Nephron (organoid): ENCODE results near the gene CCDC82.

Experiments used
- H3K27ac Mint-ChIP-seq, 3 experiments: 2 replicates each; pipeline ENCODE4 v1.8.0; 2020; ENCODE audit warnings: mixed read lengths in 3 of 3, mild to moderate bottlenecking in 2 of 3, moderate library complexity in 1 of 3
- H3K27me3 Mint-ChIP-seq: 2 replicates; pipeline ENCODE4 v1.8.0; 2021; ENCODE audit warnings: low read depth, mild to moderate bottlenecking, moderate library complexity, mixed read lengths
- H3K36me3 Mint-ChIP-seq: 2 replicates; pipeline ENCODE4 v1.8.0; 2020; ENCODE audit warnings: low read depth, mixed read lengths
- H3K4me1 Mint-ChIP-seq: 2 replicates; pipeline ENCODE4 v1.8.0; 2020; ENCODE audit warnings: mixed read lengths
- H3K4me3 Mint-ChIP-seq, 3 experiments: 2 replicates each; pipeline ENCODE4 v1.8.0; 2020; ENCODE audit warnings: mild to moderate bottlenecking in 3 of 3, mixed read lengths in 3 of 3, moderate library complexity in 2 of 3
- H3K9me3 Mint-ChIP-seq: 2 replicates; pipeline ENCODE4 v1.8.0; 2020; ENCODE audit warnings: mixed read lengths
- TF ChIP-seq, protein P1 (sequence below), 3 experiments: fragments of 200-600 bp; sonication (generic); IDR thresholded peaks; one replicate each; pipeline ENCODE4 v1.5.0; 2021; ENCODE audit warnings: antibody characterized with exemption in 3 of 3; ENCODE audit not compliant: unreplicated experiment in 3 of 3

CCDC82 gene

GRCh38 chr11:96367342-96367741 lies 22.4 kb downstream of the CCDC82 start:
- Mint-ChIP-seq H3K4me1 (no peaks in the 10 kb centered on the region), H3K27ac (no peak overlapping the region), H3K9me3 (peaks cover 11% of the 10 kb centered on the region), H3K4me3 (no peak overlapping the region), H3K27me3 (no peaks in the 10 kb centered on the region), H3K36me3 (peaks cover 55% of the 10 kb centered on the region)
- TF ChIP-seq, protein P1, sequence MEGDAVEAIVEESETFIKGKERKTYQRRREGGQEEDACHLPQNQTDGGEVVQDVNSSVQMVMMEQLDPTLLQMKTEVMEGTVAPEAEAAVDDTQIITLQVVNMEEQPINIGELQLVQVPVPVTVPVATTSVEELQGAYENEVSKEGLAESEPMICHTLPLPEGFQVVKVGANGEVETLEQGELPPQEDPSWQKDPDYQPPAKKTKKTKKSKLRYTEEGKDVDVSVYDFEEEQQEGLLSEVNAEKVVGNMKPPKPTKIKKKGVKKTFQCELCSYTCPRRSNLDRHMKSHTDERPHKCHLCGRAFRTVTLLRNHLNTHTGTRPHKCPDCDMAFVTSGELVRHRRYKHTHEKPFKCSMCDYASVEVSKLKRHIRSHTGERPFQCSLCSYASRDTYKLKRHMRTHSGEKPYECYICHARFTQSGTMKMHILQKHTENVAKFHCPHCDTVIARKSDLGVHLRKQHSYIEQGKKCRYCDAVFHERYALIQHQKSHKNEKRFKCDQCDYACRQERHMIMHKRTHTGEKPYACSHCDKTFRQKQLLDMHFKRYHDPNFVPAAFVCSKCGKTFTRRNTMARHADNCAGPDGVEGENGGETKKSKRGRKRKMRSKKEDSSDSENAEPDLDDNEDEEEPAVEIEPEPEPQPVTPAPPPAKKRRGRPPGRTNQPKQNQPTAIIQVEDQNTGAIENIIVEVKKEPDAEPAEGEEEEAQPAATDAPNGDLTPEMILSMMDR (IDR thresholded peaks at IDR 0.05; ENCODE audit: unreplicated experiment in 3 of 3), result no peak

- H3K4me1 Mint-ChIP-seq, result no peaks in the 10 kb centered on the region
- peaks cover 46% of the 10 kb centered on the region for H3K36me3 Mint-ChIP-seq
- peaks cover 6% of the 10 kb centered on the region for H3K9me3 Mint-ChIP-seq
- TF ChIP-seq, protein P1 (IDR thresholded peaks at IDR 0.05; ENCODE audit: unreplicated experiment in 3 of 3), result no peak
- H3K4me3 Mint-ChIP-seq, result no peak overlapping the region
- no peaks in the 10 kb centered on the region for H3K27me3 Mint-ChIP-seq
- no peak overlapping the region for H3K27ac Mint-ChIP-seq
Measured at GRCh38 chr11:96366024-96366423, 23.7 kb downstream of the CCDC82 start.

GRCh38 chr11:96365493-96365892 lies 24.2 kb downstream of the CCDC82 start:
- peaks cover 6% of the 10 kb centered on the region for H3K9me3 Mint-ChIP-seq
- H3K4me3 Mint-ChIP-seq, result no peak overlapping the region

DNA sequence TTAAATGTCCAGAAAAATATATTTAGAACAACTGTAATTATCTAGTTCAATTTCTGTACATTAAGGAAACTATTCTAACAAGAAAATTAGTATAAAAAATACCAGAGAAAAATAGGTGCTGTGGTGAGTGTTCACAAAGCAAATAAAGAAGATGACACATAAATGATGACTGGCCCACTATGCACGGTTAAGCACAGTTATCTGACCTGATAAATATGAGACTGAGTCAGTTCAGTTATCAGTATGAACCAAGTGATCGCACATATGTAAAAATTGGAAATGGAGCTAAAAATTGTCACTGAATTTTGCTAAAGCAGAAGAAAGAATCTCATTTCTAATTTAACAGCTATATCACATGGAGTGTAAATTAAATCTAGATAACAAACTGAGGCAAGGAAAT lies 27.9 kb downstream of the CCDC82 start:
- no peak overlapping the region for H3K27ac Mint-ChIP-seq

More at GRCh38 chr11:96365493-96365892, 24.2 kb downstream of the CCDC82 start:
- H3K36me3 Mint-ChIP-seq, result peaks cover 42% of the 10 kb centered on the region
- no peaks in the 10 kb centered on the region for H3K27me3 Mint-ChIP-seq
- TF ChIP-seq, protein P1 (IDR thresholded peaks at IDR 0.05; ENCODE audit: unreplicated experiment in 3 of 3), result no peak
- H3K4me1 Mint-ChIP-seq, result no peaks in the 10 kb centered on the region
- no peak overlapping the region for H3K27ac Mint-ChIP-seq

GRCh38 chr11:96358321-96358720 lies 31.4 kb downstream of the CCDC82 start:
- TF ChIP-seq, protein P1 (IDR thresholded peaks at IDR 0.05; ENCODE audit: unreplicated experiment in 3 of 3), result no peak
- H3K27me3 Mint-ChIP-seq, result no peaks in the 10 kb centered on the region
- H3K4me1 Mint-ChIP-seq, result no peaks in the 10 kb centered on the region
- H3K27ac Mint-ChIP-seq, result no peak overlapping the region
- peaks cover 52% of the 10 kb centered on the region for H3K36me3 Mint-ChIP-seq
- H3K9me3 Mint-ChIP-seq, result no peaks in the 10 kb centered on the region
- H3K4me3 Mint-ChIP-seq, result no peak overlapping the region

More for the DNA sequence above, 27.9 kb downstream of the CCDC82 start:
- Mint-ChIP-seq H3K9me3 (no peaks in the 10 kb centered on the region), H3K27me3 (no peaks in the 10 kb centered on the region), H3K4me3 (no peak overlapping the region), H3K4me1 (no peaks in the 10 kb centered on the region), H3K36me3 (peaks cover 28% of the 10 kb centered on the region)
- TF ChIP-seq, protein P1 (IDR thresholded peaks at IDR 0.05; ENCODE audit: unreplicated experiment in 3 of 3), result no peak

DNA sequence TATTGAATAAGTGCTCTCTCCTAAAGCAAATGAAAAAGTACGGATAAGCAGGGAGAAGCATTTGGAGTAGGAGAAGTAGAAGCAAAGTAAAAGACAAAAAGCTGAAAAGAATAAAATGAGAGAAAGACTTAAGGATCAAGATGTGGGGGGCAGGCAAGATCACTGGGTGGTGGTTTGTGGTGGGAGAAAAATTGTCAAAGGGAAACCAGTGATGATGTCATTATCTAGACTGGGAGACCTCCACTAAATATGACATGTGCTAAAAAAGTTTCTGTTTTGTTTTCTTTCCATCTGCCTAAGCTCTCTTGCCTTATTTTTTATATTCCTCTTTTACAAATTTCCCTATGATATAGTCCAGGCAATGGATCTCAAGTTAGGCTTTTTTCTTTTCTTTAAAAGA lies 31.9 kb downstream of the CCDC82 start:
- H3K4me3 Mint-ChIP-seq, result no peak overlapping the region
- H3K36me3 Mint-ChIP-seq, result peaks cover 52% of the 10 kb centered on the region
- no peaks in the 10 kb centered on the region for H3K9me3 Mint-ChIP-seq
- no peaks in the 10 kb centered on the region for H3K27me3 Mint-ChIP-seq
- H3K27ac Mint-ChIP-seq, result no peak overlapping the region
- TF ChIP-seq, protein P1 (IDR thresholded peaks at IDR 0.05; ENCODE audit: unreplicated experiment in 3 of 3), result no peak
- no peaks in the 10 kb centered on the region for H3K4me1 Mint-ChIP-seq
